ENCODE results near the gene LIX1L. TPM values are rescaled to one million over a fixed set of nuclear protein-coding genes. Genes with fewer than 3 reads are reported as not detected.

The LIX1L gene
- total and polyA plus RNA-seq, 7 donors, result 1.4 to 42.5 (median 26.9) TPM

GRCh38 chr1:145912128-145912641 lies 45.6 kb downstream of the LIX1L start:
- WGBS, 2 donors, result 84 to 86% methylated on average over 11 of the region's 11 CpGs
- Histone ChIP-seq H3K27ac (no peak overlapping the region), H3K4me1 (peaks cover 0 to 14% (median 11%) of the 10 kb centered on the region in 4 donors), H3K4me3 (no peak overlapping the region), H3K27me3 (no peaks in the 10 kb centered on the region), H3K9me3 (no peaks in the 10 kb centered on the region), H3K36me3 (peaks cover 3 to 66% (median 11%) of the 10 kb centered on the region in 4 donors)
- no peak for DNase-seq
- TF ChIP-seq POLR2AphosphoS5 (IDR thresholded peaks at IDR 0.05) (no peak), CTCF (IDR thresholded peaks at IDR 0.05) (no peak), POLR2A (IDR thresholded peaks at IDR 0.05) (no peak), EP300 (IDR thresholded peaks at IDR 0.05) (no peak)
- intact Hi-C loops (cut with DNase I), result loop anchor here (5.0 kb wide), 2 partner anchors 65 to 100 kb away; partner anchors contain the start of gene NUDT17

- no peak overlapping the region for H3K4me3 ChIP-seq
- intact Hi-C loops (cut with DNase I), result no loop called here
- DNase-seq, result no peak
- WGBS, 2 donors, result 66 to 78% methylated on average over 1 of the region's 1 CpG
- peaks cover 3 to 33% (median 11%) of the 10 kb centered on the region in 4 donors for H3K36me3 ChIP-seq
- no peaks in the 10 kb centered on the region for H3K27me3 ChIP-seq
- no peak overlapping the region for H3K27ac ChIP-seq
- TF ChIP-seq POLR2AphosphoS5 (IDR thresholded peaks at IDR 0.05), result no peak
- no peak for TF ChIP-seq CTCF (IDR thresholded peaks at IDR 0.05)
- TF ChIP-seq POLR2A (IDR thresholded peaks at IDR 0.05), result no peak
- TF ChIP-seq EP300 (IDR thresholded peaks at IDR 0.05), result no peak
- peaks cover 0 to 9% (median 4%) of the 10 kb centered on the region in 4 donors for H3K4me1 ChIP-seq
- no peaks in the 10 kb centered on the region for H3K9me3 ChIP-seq
These were observed 49.2 kb downstream of the LIX1L start for GRCh38 chr1:145908653-145909052.

DNA sequence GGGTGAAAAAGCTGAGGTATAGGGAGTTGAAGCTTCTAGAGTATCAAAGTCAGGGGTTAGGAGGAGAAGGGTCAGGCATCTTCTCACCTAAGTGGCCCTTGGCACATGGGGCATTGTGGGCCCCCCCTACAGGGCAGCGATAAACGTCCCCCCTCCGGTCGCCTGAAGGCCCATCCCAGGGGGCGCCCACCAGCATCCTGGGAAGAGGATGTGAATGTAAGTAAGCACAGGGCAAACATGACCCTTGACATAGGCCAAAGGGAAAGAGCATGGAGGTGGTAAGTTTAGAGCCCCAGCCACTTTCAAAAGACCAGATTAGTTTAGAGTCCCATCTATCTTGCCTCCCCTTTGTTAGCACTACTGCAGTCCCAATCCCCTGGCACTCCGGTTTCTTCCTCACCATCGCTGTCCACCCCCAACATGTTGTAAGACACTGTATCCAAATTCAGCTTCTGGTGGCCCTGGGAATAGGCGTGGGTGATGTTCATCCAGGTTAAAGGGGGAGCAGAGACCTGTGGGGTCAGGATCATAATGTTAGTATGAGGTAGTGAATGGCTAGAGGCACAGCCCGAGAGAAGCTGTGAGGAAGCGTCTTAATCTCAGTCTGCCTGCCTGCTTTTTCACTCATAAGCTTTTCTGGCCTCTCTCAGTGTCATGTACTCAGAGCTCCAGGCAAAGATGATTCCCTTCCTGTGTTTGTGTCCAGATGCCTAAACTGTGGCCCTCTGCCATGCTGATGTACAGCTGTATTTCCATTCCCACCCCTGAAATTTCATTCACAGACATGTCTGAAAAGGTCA lies 50.7 kb downstream of the LIX1L start:
- TF ChIP-seq CTCF (IDR thresholded peaks at IDR 0.05) (no peak), EP300 (IDR thresholded peaks at IDR 0.05) (no peak), POLR2A (IDR thresholded peaks at IDR 0.05) (no peak), POLR2AphosphoS5 (IDR thresholded peaks at IDR 0.05) (no peak)
- Histone ChIP-seq H3K4me1 (peaks cover 0 to 9% (median 4%) of the 10 kb centered on the region in 4 donors), H3K27me3 (no peaks in the 10 kb centered on the region), H3K27ac (no peak overlapping the region), H3K9me3 (no peaks in the 10 kb centered on the region), H3K36me3 (peaks cover 2 to 18% (median 9%) of the 10 kb centered on the region in 4 donors), H3K4me3 (no peak overlapping the region)
- intact Hi-C loops (cut with DNase I), result no loop called here
- DNase-seq, result no peak
- WGBS, 2 donors, result 84 to 85% methylated on average over 10 of the region's 10 CpGs

DNA sequence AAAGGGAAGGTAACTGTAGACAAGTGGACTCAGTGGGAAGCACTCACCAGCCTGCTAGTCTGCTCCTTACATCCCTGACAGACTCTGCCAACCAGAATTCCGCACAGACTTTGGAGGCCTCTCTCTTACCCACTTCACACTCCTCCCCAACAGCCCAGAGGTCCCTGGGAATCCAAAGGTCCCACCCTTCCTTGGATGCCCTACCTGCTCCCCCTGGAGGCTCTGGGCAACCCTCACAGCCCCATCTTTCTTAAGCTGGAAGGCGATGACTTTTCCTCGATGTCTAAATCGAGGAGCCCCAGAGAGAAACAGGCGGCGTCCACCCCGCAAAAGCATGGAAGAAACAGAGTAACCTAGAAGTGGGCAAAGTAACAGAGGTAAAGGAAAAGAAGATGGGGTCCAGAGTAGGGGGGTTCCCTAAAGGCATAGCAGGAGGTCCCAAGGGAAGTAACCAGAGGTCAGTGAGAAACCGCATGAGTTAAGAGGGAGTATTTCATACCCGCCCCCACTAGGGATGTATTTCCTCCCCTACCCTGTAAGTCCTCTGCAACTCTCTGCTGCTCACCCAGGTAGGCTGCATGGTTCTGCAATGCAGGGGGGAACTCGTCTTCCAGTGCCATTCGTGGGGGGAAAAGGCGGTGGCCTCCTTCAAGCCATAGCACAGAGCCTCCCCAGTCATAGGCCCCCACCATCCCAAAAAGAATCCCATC lies 56.4 kb downstream of the LIX1L start:
- Histone ChIP-seq H3K36me3 (no peaks in the 10 kb centered on the region), H3K4me1 (no peaks in the 10 kb centered on the region), H3K27me3 (no peaks in the 10 kb centered on the region), H3K9me3 (no peaks in the 10 kb centered on the region), H3K4me3 (no peak overlapping the region), H3K27ac (no peak overlapping the region)
- intact Hi-C loops (cut with DNase I), result no loop called here
- 90 to 92% methylated on average over 12 of the region's 12 CpGs for WGBS, 2 donors
- no peak for DNase-seq
- TF ChIP-seq POLR2AphosphoS5 (IDR thresholded peaks at IDR 0.05) (no peak), POLR2A (IDR thresholded peaks at IDR 0.05) (no peak), CTCF (IDR thresholded peaks at IDR 0.05) (no peak), EP300 (IDR thresholded peaks at IDR 0.05) (no peak)
